Loucy (cell line): Measurements from ENCODE around the gene THOP1.

Experiments used
- CTCF ChIP-seq: fragments of 200-600 bp; sonication (generic); conservative IDR thresholded peaks from 2 replicates; pipeline ENCODE4 v1.5.1; 2014; ENCODE audit warnings: mild to moderate bottlenecking, antibody characterized with exemption, low read length
- EZH2phosphoT487 ChIP-seq: fragments of 200-600 bp; IDR thresholded peaks from 2 replicates; pipeline ENCODE4 v1.6.1; 2018; ENCODE audit warnings: antibody characterized with exemption, mild to moderate bottlenecking, moderate library complexity, borderline replicate concordance

- TF ChIP-seq CTCF (no peak), EZH2phosphoT487 (no peak)
Observed at GRCh38 chr19:2751438-2751830, 33.9 kb upstream of the THOP1 start.
